HG03460 (cell line): ENCODE results near the gene FSCN2.
"Not testable (repeated sequence)": the region's sequence is repeated elsewhere in the genome, so short reads cannot be mapped to it uniquely, and the experiment has no call there.

ENCODE experiments used
- ATAC-seq: cut with Tn5 transposase; IDR thresholded peaks from one replicate; pipeline ENCODE4 v1.9.1; 2021; ENCODE audit not compliant: unreplicated experiment

Gene FSCN2

DNA sequence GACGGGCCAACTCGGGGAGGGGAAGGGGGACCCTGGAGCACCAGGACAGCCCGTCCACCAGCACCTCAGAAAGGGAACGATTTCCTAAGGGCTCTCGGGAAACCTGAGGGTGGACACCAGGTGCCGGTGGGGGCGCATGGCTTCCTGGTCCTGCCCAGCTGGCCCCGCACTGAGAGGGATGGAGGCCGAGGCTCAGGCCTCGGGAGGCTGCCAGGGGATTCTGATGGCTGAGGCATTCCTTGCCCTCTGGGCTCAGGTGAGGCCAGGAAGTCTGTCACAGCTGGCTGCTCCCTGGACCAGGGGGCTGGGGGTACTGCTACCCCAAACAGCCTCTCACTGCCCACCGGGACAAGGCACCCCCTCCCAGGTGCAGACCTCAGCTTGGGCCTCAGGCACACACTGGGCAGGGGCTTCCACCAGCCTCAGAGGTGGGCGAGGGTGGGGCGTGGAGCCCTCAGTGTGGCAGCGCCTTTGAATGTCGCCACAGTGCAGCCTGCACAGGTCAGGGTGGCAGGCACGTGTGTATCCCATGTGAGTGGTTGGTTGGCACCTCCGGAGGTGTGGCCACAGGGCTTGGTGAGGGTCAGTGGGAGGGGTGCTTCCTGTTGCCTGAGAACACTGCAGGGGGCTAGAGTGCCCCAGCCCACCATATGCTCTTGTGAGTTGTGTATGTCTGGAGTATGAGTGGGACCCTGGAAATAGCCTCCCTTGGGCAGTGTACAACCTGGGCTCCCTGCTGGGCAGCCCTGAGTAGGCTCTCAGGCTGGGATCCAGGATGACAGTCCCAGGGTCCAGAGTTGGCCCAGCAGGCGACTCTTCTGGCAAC, 3.9 kb upstream of the FSCN2 start:
- no peak for ATAC-seq

DNA sequence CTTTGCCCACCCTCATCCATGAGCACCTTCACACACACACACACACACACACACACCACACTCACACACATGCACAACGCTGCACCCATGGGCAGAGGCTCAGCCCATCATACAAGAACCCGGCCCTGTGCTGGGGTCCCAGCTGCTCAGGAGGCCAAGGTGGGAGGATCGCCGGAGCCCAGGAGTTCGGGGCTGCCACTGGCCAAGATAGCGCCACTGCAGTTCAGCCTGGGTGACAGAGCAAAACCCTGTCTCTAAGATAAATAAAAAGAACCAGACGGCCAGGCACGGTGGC, 3.4 kb upstream of the FSCN2 start:
- no peak for ATAC-seq

- ATAC-seq: no peak
Measured at GRCh38 chr17:81526662-81527571, 1.3 kb upstream of the FSCN2 start.

DNA sequence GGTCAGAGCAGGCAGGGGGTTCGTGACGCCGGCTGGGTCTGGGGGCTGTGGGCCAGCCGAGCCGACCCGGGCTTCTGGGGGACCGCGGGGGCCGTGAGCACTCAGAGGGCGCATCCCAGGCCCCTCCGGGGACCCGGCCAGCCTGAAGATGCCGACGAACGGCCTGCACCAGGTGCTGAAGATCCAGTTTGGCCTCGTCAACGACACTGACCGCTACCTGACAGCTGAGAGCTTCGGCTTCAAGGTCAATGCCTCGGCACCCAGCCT, 140 bp downstream of the FSCN2 start:
- ATAC-seq: no peak

- no peak for ATAC-seq
Measured at GRCh38 chr17:81528651-81529436, 667 bp downstream of the FSCN2 start.

GRCh38 chr17:81529437-81529803, 1.2 kb downstream of the FSCN2 start:
- ATAC-seq: no peak

DNA sequence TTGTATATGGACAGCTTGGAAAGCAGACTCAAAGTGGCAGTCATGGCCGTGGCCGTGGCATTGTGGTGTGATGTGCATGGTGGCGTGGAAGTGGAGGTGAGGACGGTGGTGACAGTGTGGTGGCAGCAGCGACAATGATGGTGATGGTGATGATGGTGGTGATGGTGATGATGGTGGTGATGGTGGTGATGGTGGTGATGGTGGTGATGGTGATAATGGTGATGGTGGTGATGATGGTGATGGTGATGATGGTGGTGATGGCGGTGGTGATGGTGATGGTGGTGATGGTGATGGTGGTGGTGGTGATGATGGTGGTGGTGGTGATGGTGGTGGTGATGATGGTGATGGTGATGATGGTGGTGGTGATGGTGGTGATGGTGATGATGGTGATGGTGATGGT, 2.8 kb downstream of the FSCN2 start:
- not testable (repeated sequence) for ATAC-seq

DNA sequence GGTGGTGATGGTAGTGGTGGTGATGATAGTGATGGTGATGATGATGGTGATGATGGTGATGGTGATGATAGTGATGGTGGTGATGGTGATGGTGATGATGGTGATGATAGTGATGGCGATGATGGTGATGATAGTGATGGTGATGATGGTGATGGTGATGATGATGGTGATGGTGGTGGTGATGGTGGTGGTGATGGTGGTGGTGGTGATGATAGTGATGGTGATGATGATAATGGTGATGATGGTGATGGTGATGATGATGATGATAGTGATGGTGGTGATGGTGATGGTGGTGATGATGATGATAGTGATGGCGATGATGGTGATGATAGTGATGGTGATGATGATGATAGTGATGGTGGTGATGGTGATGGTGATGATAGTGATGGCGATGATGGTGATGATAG, 3.8 kb downstream of the FSCN2 start:
- ATAC-seq: not testable (repeated sequence)

DNA sequence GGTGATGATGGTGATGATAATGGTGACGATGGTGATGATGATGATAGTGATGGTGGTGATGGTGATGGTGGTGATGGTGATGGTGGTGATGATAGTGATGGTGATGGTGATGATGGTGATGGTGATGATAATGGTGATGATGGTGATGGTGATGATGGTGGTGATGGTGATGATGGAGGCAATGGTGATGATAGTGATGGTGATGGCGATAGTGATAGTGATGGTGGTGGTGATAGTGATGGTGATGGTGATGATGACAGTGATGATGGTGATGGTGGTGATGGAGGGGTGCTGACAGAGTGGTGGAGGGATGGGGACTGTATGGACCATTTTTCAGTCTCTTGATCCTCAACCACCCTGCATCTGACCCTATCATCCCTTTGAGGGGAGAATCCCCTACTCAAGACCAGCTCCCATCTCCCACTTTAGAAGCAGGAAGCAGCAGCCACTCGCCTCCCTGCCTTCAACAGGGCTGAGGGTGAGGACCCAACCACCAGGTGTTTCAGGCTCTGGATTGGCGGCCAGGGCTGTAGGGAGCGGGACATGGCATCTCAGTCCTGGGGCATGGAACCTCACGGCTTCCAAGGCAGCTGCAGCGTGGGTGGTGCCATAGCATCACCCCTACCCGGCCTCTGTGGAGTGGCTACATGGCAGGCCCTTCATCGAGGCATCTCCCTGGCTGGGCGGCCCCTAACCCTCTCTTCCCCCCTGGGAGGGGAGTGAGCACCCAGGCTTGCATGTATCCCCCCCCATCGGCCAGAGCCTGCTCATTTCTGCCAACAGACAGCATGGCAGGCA, 4.5 kb downstream of the FSCN2 start:
- no peak for ATAC-seq

GRCh38 chr17:81533339-81534141, 5.4 kb downstream of the FSCN2 start:
- no peak for ATAC-seq

DNA sequence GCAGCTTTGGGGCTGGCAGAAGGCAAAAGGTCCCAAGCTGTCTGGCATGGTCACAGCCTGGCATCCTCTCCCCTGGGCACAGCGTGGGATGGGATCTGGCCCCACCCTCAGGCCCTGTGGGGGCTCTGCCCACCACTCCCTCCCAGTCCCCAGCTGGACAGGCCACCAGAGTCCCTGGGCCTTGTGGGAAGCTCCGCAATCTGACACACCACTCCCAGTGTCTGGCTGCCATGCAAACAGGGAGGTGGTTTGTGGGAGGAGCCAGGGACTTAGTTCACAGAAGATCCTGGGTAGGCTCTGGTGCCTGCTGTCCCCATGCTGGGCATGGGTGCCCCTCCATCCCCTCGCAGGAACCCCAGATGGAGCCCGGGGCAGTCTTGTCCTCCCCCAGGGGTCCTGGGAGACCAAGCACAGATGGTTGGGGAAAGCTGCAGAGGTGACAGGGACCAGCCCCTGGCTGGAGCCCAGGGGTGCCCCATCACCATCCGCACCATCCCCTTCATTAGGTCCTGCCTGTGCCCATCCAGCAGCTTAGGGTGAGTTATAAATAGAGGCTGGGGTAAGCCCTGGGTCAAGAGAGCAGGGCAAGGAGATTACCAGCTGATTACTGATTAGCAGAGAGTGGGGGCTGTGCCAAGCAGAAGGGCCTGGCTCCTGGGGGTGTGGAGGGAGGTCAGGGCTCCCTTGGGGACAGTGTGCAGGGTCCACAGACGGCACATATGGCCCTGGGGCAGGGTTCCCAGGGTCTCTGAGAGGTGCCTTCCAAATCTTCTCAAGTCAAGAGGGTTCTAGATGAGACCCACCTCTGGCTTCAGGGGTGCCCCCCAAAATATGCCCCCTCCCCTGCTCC, 6.2 kb downstream of the FSCN2 start:
- ATAC-seq: no peak

DNA sequence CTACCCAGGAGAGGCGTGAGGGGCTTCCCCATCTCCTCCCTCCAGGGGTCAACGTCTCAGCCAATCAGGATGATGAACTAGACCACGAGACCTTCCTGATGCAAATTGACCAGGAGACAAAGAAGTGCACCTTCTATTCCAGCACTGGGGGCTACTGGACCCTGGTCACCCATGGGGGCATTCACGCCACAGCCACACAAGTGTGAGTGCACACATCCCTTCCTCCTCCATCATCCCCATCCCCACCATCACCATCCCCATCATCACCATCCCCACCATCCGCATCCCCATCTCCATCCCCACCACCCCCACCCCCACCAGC, 6.8 kb downstream of the FSCN2 start:
- ATAC-seq: no peak

DNA sequence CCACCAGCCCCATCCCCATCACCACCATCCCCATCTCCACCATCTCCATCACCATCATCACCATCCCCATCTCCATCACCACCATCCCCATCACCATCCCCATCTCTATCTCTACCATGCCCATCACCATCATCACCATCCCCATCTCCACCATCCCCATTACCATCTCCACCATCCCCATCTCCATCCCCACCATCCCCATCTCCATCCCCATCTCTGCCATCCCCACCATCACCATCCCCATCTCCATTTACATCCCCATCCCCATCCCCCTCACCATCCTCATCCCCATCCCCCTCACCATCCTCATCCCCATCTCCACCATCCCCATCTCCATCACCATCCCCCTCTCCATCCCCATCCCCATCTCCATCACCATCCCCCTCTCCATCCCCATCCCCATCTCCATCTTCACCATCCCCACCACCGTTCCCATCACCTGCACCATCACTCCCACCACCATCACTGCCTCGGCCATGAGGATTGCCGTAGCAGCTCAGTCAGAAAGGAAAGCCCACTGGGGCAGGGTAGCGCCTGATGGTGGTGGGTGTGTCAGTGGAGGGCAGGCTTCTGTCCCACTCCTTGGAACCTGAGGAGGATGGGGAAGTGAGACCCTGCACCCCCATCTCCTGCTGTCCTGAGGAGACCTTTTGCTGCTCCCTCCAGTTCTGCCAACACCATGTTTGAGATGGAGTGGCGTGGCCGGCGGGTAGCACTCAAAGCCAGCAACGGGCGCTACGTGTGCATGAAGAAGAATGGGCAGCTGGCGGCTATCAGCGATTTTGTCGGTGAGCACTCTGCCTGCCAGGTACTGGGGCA, 7.5 kb downstream of the FSCN2 start:
- ATAC-seq: no peak

DNA sequence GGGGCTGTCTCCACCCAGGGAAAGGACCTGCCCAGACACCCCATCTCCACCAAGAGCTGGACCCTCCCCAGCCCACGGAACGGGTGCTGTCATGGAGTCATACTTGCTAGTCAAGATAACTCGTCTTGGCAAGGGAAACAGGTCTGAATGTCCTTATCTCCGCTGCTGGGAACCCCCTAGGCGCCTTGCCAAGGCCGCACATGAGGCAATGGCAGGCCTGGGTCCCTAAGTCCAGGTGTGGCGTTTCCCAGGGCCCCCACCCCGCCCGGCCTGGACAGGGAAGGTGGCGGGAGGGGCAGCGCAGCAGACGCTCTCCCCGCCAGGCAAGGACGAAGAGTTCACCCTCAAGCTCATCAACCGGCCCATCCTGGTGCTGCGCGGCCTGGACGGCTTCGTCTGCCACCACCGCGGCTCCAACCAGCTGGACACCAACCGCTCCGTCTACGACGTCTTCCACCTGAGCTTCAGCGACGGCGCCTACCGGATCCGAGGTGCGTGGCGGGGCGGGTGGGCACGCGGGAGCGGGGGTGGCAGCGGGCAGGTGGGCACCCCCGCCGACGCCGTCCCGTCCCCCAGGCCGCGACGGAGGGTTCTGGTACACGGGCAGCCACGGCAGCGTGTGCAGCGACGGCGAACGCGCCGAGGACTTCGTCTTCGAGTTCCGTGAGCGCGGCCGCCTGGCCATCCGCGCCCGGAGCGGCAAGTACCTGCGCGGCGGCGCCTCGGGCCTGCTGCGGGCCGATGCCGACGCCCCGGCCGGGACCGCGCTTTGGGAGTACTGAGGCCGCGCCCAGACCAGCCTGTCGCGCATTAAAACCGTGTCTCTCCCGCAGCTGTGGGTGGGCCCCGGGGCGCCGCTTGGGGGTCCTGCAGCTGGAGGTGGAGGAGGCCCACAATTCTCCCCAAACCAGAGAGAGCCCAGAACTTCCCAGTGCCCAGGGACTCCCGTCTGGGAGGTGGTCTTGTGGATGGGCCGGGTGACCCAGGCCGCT, 8.4 kb downstream of the FSCN2 start:
- no peak for ATAC-seq

- no peak for ATAC-seq
Measured at GRCh38 chr17:81537343-81537855, 9.2 kb downstream of the FSCN2 start.

DNA sequence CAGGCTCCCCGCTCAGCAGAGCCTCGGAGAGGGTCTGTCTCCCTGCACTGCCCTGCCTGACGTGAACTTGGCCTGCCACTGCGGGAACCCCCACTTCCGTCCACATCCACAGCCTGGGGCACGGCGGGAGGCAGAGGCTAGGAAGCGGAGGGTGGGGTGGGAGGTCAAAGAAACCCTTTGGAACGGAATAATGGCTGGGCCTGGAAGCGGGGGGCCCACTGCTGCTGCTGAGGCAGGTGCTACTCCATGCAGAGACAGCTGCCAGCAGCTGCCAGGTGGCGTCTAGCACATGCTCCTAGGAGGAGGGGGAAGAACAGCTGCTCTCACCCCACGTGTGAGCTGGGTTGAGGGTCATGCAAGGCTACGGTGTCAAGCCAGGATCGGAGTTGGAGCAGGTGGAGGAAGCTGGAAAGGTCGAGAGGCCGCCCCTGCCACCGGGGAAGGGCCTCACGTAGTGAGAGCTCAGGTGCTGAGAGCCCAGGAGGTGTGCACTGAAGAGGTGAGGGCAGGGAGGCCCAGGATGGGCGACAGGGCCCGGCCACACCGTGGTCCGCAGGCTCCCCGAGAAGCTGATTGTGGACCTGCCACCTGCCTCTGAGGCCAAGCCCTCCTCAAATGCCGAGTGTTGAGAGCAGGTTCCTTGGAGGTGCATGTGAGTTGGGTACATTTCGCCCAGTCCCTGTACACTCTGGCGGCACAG, 9.8 kb downstream of the FSCN2 start:
- no peak for ATAC-seq
